Dedifferentiated amniotic fluid mesenchymal stem cell (primary cell): ENCODE results near the gene SLC35F2.
"Not testable (repeated sequence)": the region's sequence is repeated elsewhere in the genome, so short reads cannot be mapped to it uniquely, and the experiment has no call there.

Experiments
- DNase-seq: peaks from one replicate; pipeline ENCODE4 v3.0.0-alpha.2; 2016; ENCODE audit errors: extremely low spot score

The SLC35F2 gene

GRCh38 chr11:107858217-107859070 is at the start of gene SLC35F2:
TSS of gene SLC35F2 (minus strand) at chr11:107858787. CDS start at chr11:107858767, 20 bp downstream.
- DNase-seq, result no peak

- DNase-seq, result no peak
Observed at GRCh38 chr11:107908211-107908610, 49.6 kb upstream of the SLC35F2 start.

GRCh38 chr11:107898270-107898669 is 39.7 kb upstream of the SLC35F2 start:
- no peak for DNase-seq

- no peak for DNase-seq
Observed at GRCh38 chr11:107882095-107882820, 23.7 kb upstream of the SLC35F2 start.

- not testable (repeated sequence) for DNase-seq
Observed at GRCh38 chr11:107881471-107881870, 22.9 kb upstream of the SLC35F2 start.

- no peak for DNase-seq
Observed at GRCh38 chr11:107876141-107876540, 17.6 kb upstream of the SLC35F2 start.

GRCh38 chr11:107864591-107864990 is 6.0 kb upstream of the SLC35F2 start:
- no peak for DNase-seq

GRCh38 chr11:107860688-107861087 is 2.1 kb upstream of the SLC35F2 start:
- no peak for DNase-seq

- DNase-seq, result not testable (repeated sequence)
Observed at GRCh38 chr11:107860240-107860620, 1.6 kb upstream of the SLC35F2 start.

- DNase-seq, result no peak
Observed at GRCh38 chr11:107859459-107860239, 1.1 kb upstream of the SLC35F2 start.

- no peak for DNase-seq
Observed at GRCh38 chr11:107857550-107858216, 904 bp downstream of the SLC35F2 start.

GRCh38 chr11:107856981-107857517 is 1.5 kb downstream of the SLC35F2 start:
- DNase-seq, result no peak

GRCh38 chr11:107856180-107856980 is 2.2 kb downstream of the SLC35F2 start:
- no peak for DNase-seq

GRCh38 chr11:107853070-107853469 is 5.5 kb downstream of the SLC35F2 start:
- DNase-seq, result no peak

GRCh38 chr11:107851704-107852310 is 6.8 kb downstream of the SLC35F2 start:
- no peak for DNase-seq

- no peak for DNase-seq
Observed at GRCh38 chr11:107849790-107850189, 8.8 kb downstream of the SLC35F2 start.

GRCh38 chr11:107848345-107848744 is 10.2 kb downstream of the SLC35F2 start:
- no peak for DNase-seq

- no peak for DNase-seq
Observed at GRCh38 chr11:107847184-107847583, 11.4 kb downstream of the SLC35F2 start.

- no peak for DNase-seq
Observed at GRCh38 chr11:107844041-107844440, 14.5 kb downstream of the SLC35F2 start.
